ENCODE results near the gene IVD. TPM values are rescaled to one million over a fixed set of nuclear protein-coding genes. Genes with fewer than 3 reads are reported as not detected.
A peak's percentile ranks its signal among the peaks of the same experiment; 100 is the strongest.

The IVD gene
- total RNA-seq, 1 experiment from 2014 or later, result 74.5 TPM

DNA sequence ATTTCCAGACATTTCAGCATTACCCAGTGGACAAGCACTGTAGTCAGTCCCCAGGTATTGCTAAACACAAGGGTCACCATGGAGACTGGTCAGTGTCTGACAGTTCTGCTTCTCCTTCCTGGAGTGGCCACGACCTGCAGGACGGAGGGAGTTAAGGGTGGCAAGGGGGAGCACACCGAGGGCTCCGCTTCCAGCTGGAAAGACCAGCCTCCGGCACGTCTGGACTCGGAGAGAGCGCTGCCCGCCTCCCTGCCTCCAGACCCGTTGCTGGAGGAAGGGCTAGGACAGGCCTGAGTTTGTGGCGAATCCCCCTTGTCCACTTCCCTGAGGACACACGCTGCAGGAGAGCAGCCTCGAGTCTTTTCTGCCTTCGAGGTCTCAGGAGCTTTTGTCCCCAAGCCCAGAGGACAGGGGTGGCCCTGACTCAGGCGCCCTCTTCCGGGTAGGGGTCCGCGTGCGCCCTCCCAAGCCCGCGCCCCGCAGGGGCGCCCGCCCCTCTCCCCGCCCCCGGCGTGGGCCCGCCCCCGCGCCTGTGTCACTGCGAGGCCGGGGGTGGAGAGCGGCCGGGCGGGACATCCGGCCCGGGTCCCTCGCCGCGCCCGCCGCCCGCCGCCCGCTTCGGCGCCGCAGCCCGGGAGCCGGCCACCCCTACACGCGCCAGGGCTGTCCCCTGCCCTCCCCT, 65.0 kb downstream of the IVD start, which contains the start of gene CHST14:
Gene CHST14, plus strand, starts transcription at position 562 of the 682 bp plus-strand sequence. CDS start 230 bp downstream, outside the sequence.
- Mint-ChIP-seq H3K36me3 (ENCODE audit: insufficient read depth, unreplicated experiment) (peaks cover 29% of the 10 kb centered on the region), H3K4me3 (ENCODE audit: unreplicated experiment) (peak within 1 kb of the TSS; percentile 80), H3K27me3 (ENCODE audit: insufficient read depth, unreplicated experiment) (no peaks in the 10 kb centered on the region), H3K4me1 (ENCODE audit: low read depth, unreplicated experiment) (peaks cover 8% of the 10 kb centered on the region), H3K9me3 (ENCODE audit: unreplicated experiment) (no peaks in the 10 kb centered on the region), H3K27ac (ENCODE audit: unreplicated experiment) (peak within 1 kb of the TSS; percentile 88)
- peak; percentile 71 to 81 for DNase-seq
- H3K4me1 ChIP-seq, result peaks cover 10% of the 10 kb centered on the region
- ChIA-PET POLR2A (no interaction called here), CTCF (interaction anchor here (0.7 to 1.8 kb wide), 2 partner anchors 30 to 812 kb away, joined by 3 to 8 read pairs; partner anchors contain the start of gene BAHD1)
- no TSS peak for BruUV-seq (replicated peaks)
- H3K36me3 ChIP-seq (ENCODE audit: control insufficient read depth, insufficient read depth, low read length), result no peaks in the 10 kb centered on the region
- intact Hi-C loops (cut with micrococcal nuclease; ENCODE audit: unreplicated experiment), result loop anchor here (1.0 kb wide), 2 partner anchors 30 to 37 kb away; partner anchors contain the start of gene BAHD1
- H3K4me3 ChIP-seq (ENCODE audit: low read depth, low read length), result peak within 1 kb of the TSS; percentile 74
- TF ChIP-seq, protein P1, sequence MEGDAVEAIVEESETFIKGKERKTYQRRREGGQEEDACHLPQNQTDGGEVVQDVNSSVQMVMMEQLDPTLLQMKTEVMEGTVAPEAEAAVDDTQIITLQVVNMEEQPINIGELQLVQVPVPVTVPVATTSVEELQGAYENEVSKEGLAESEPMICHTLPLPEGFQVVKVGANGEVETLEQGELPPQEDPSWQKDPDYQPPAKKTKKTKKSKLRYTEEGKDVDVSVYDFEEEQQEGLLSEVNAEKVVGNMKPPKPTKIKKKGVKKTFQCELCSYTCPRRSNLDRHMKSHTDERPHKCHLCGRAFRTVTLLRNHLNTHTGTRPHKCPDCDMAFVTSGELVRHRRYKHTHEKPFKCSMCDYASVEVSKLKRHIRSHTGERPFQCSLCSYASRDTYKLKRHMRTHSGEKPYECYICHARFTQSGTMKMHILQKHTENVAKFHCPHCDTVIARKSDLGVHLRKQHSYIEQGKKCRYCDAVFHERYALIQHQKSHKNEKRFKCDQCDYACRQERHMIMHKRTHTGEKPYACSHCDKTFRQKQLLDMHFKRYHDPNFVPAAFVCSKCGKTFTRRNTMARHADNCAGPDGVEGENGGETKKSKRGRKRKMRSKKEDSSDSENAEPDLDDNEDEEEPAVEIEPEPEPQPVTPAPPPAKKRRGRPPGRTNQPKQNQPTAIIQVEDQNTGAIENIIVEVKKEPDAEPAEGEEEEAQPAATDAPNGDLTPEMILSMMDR (IDR thresholded peaks at IDR 0.05; ENCODE audit: insufficient read depth in 1 of 2, low read depth in 1 of 2, low read length in 1 of 2, severe bottlenecking in 1 of 2, unreplicated experiment in 1 of 2), result peak in 1 of 2 experiments; percentile 17
- H3K9me3 ChIP-seq, result no peaks in the 10 kb centered on the region
- H3K27me3 ChIP-seq (replicated peaks; ENCODE audit: control insufficient read depth, insufficient read depth, low read length), result no peaks in the 10 kb centered on the region

Other genes starting within 250 kb of the IVD start
- 62.7 and 73.5 TPM in 2 replicates for gene BUB1B, start 244.7 kb upstream of the IVD start, total RNA-seq (2022)
- gene PAK6, start 166.7 kb upstream of the IVD start, total RNA-seq (2022), result 19.9 and 20.7 TPM in 2 replicates
- 0.28 and 0.79 TPM in 2 replicates for gene ANKRD63, start 122.7 kb upstream of the IVD start, total RNA-seq (2022)
- 4.0 and 4.7 TPM in 2 replicates for gene PLCB2, start 97.9 kb upstream of the IVD start, total RNA-seq (2022)
- 13.4 and 15.4 TPM in 2 replicates for gene INAFM2, start 82.1 kb upstream of the IVD start, total RNA-seq (2022)
- 0.86 and 0.95 TPM in 2 replicates for gene CCDC9B, start 64.9 kb upstream of the IVD start, total RNA-seq (2022)
- 67.9 and 103 TPM in 2 replicates for gene PHGR1, start 54.8 kb upstream of the IVD start, total RNA-seq (2022)
- 4.6 and 6.3 TPM in 2 replicates for gene DISP2, start 47.6 kb upstream of the IVD start, total RNA-seq (2022)
- gene KNSTRN, start 23.1 kb upstream of the IVD start, total RNA-seq (2022), result 67.5 and 74.7 TPM in 2 replicates
- gene BAHD1, start 35.2 kb downstream of the IVD start, total RNA-seq (2022), result 25.9 and 28.1 TPM in 2 replicates
- gene CHST14, start 65.2 kb downstream of the IVD start, total RNA-seq (2022), result 17.0 and 19.6 TPM in 2 replicates
- gene CCDC32, start 159.2 kb downstream of the IVD start, total RNA-seq (2022), result 11.7 and 17.0 TPM in 2 replicates
- 12.9 and 14.6 TPM in 2 replicates for gene RPUSD2, start 163.5 kb downstream of the IVD start, total RNA-seq (2022)
- gene KNL1, start 188.5 kb downstream of the IVD start, total RNA-seq (2022), result 24.8 and 29.5 TPM in 2 replicates